ENCODE measurements around the gene RIPPLY3.

- TF ChIP-seq CTCF (IDR thresholded peaks at IDR 0.05; ENCODE audit: low read length) = no peak
- TF ChIP-seq EZH2 (IDR thresholded peaks at IDR 0.05; ENCODE audit: borderline replicate concordance, low read length) = no peak
Measured at GRCh38 chr21:36987845-36988244, 18.7 kb upstream of the RIPPLY3 start.
